Endometrial microvascular endothelial cells (primary cell): ENCODE data around the gene ME3. TPM values are rescaled to one million over a fixed set of nuclear protein-coding genes. Genes with fewer than 3 reads are reported as not detected.

Experiments used
- in situ Hi-C: cut with HindIII; loops from 2 replicates; pipeline ENCODE4 v1.10.0; 2017; ENCODE audit warnings: low sequenced_read_pairs, low pct_unique_long_range_greater_than_20kb; ENCODE audit errors: inconsistent ontology term
- total RNA-seq: library from RNA; depleted of rRNA; stranded (reverse); fragments of >200 nt; gene quantifications from one replicate; pipeline ENCODE4 v1.2.3, GENCODE V29; 2015; ENCODE audit errors: inconsistent ontology term

The ME3 gene
- total RNA-seq, 1 donor from 2014 or later = 44.4 TPM

DNA sequence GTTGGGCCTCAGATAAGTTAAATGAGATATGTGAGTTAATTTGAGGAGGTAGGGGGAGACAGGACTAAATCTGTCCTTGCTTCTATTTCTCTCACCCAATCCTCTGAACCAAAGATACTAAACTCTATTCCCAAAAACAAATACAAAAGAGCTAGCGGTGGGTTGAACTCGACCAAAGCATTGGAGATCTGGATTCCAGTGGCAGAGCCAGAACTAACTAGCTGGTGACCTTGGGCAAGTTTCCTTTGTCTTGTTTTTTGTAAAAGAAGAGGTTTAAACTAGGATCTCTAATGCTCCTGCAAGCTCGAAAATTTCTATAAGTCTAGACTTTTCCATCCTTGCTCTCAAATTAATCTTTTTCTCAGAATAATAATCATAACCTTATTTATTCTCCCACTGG, 1.5 kb downstream of the ME3 start:
- in situ Hi-C loops = no loop called here

DNA sequence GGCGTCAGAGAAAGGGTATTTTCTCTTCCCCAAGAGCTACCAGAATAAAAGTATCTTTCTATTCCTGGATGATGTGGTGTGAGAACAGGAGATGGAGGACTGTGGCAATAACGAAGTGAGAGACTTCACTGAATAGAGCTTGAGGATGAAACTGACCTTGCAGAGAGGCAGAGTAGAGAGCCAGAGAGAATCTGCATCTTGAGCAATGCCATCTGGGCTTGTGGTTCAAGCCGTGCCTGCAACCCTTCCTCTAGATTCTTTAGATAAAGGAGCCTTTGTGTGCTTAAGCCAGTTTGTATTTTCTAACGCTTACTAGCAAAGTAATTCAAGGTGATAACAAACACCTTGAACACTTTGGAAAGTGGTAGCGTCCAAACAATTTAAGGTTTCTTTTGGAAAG, 2.2 kb downstream of the ME3 start:
- in situ Hi-C loops = no loop called here

DNA sequence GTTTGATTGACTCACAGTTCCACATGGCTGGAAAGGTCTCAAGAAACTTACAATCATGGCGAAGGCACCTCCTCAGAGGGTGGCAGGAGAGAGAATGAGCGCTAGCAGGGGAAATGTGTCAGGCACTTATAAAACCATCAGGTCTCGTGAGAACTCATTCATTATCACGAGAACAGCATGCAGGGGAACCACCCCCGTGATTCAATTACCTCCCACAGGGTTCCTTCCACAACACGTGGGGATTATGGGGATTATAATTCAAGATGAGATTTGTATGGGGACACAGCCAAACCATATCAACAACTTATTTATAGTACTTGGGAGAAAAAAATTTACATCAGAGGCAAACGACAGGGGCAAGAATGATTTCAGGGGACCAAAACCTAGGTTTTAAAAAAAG, 3.0 kb downstream of the ME3 start:
- in situ Hi-C loops = no loop called here

DNA sequence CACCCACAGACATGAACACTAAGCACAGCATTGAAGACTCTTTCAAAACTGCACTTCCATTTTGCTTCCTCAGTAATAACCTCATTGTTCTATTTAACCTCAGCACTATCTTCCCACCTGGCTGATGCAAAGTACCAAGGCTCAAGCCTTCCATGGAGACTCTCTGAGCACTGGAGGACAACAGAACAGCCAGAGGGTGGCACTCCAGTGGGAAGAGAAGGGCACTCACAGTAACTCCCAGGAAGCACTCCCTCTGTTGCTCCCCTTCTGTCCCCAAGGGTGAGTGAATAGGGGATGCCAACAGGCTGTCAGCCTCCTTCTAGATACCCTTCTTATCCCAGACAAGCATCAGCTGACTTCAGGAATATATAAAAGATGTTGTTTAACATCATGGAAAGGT, 3.5 kb downstream of the ME3 start:
- in situ Hi-C loops = no loop called here

DNA sequence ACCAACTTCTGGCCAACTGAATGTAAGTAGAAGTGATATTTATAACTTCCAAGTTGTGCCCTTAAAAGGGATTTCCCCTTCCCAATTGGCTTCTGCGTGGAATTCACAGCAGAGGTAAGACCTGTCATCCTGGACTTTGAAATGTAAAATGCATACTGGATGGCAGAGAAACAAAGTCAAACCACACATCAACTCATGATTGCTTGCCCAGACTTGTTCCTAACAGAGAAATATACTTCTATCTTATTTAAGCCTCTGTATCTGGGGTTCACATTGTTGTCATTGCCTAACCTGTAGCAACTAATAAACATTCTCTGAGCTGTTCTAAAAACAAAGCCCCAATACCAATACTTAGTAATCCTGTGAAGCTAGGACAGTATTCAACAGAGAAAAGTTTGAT, 6.2 kb downstream of the ME3 start:
- in situ Hi-C loops = no loop called here

DNA sequence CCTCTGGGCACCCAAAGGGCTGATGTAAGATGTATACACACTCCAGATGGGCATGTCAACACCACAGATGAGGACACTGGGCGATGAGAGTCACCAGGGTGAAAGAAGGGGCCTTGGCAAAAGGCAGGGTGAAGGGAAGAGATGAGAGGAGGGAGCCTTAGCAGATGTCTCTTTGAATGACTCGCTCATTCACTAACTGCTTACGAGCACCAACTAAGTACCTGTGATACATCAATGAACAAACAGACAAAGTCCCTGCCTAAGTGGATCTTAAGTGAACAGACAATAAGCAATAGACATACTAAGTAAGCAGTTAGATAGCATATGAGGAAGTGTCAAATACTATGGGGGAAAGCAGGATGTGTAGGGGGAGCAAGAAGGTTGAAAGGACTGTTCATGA, 7.5 kb downstream of the ME3 start:
- in situ Hi-C loops = no loop called here

DNA sequence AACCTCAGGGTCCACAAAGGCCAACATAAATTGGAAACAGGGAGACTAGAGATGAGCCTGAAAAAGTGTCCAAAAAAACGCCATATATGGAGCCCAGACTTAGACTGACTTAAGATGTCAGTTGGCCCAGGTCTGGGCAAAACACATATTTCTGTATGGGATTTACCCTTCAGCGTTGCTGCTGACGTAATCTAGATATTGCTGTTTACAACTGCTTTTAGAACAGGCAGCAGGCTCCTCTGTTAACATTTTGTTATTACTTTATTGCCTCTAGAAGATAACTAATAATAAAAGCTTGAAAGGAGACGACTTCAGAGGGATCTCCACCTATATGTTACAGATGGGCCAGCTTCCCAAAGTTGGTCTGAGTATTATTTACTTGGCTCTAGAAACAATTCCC, 8.7 kb downstream of the ME3 start:
- in situ Hi-C loops = no loop called here

DNA sequence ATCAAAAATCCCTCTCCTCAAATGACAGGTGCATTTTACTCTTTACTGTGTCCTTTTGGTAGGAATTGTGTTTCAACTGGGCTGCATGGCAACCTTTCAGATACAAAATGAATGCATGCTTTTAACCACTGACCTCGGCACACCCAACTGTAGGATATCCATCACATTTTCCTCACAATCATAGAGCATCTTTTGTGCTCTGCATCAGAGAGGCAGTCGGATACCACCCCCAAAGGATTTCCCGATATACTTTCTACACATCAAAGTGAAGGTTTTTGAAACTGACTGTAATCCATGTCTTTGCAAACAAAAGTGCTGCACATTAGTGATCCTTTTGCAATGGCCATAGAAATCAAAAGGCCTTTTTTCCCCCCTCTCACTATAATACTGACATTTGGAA, 9.1 kb downstream of the ME3 start:
- in situ Hi-C loops = no loop called here

DNA sequence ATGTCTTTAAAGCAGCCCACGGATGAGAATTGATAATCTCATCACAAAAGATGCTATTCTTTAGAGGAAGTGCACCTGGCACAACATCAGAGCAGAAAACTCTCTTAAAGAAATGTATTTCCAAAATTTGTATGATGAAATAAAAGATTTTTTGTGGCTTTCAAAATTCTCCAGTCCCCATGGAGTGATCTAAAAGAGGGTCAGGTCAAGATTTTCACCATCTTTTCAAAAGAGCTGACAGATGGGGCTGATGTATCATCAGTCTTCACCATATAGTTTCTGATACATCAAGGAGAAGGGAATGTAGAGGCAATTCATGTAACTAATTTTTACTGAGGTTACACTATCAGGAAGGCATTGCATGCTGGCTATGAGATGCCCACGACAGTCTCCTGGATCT, 11.7 kb downstream of the ME3 start:
- in situ Hi-C loops = no loop called here

DNA sequence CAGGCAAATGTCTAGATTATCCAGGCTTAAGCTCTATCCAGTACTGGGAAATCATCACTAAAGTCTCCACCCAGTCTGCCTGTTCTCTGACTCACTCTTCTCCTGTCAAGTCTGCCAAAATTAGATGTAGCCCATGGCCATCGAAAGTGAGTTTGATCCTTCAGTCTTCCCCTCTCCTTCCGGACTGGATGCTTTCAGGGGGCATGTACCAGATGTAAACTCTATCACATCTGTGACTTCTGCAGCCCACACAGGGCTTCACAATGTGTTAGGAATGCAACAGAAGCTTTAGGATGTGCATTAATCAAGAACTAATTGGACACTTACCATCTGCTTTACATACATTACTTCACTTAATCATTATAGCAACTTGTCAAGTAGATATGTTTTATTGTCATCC, 12.3 kb downstream of the ME3 start:
- in situ Hi-C loops = no loop called here

DNA sequence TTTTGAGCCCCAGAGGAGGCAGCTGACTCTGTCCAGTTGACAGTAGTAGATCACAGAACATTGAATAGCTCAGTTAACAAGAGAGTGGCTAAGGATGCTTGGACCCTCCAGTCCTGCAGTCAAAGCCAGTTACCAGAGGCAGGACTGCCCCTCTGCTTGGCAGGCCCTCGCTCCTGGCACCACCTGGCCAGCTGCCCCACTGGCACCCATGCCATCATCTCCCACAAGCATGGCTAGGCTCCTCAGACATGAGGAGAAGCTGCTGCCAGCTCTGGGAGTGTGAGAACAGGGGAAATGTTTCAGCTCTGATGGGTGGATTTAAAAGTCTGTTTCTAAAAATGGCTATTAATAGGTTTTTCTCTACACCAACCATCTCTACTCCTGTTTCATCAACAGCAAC, 13.9 kb downstream of the ME3 start:
- in situ Hi-C loops = no loop called here

DNA sequence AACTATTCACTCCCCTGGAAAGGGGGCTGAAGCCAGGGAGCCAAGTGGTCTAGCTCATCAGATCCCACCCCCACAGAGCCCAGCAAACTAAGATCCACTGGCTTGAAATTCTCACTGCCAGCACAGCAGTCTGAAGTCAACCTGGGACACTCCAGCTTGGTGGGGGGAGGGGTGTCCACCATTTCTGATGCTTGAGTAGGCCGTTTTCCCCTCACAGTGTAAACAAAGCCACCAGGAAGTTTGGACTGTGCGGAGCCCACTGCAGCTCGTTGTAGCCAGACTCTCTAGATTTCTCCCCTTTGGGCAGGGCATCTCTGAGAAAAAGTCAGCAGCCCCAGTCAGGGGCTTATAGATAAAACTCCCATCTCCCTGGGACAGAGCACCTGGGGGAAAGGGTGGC, 27.2 kb downstream of the ME3 start:
- in situ Hi-C loops = loop anchor here (25.0 kb wide), 1 partner anchor 142 kb away; no protein-coding TSS in a partner anchor

DNA sequence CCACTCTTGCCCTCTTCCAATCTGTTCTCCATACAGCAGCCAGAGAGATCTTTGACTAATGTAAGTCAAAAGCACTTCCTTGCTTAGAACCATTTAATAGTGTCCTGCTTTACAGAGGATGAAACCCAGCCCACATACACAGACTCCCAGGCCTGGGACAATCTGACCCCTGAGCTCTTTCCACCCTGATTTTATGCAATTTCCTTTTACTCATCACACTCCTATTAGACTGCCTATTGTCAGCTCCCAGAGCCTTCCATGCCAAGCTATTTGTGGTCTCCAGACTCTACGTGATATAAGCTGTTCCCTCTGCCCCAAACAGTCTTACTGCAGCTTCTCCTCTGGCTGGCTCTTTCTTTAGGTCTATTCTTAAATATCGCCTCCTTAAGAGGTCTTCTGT, 28.1 kb downstream of the ME3 start:
- in situ Hi-C loops = loop anchor here (25.0 kb wide), 1 partner anchor 143 kb away; no protein-coding TSS in a partner anchor

DNA sequence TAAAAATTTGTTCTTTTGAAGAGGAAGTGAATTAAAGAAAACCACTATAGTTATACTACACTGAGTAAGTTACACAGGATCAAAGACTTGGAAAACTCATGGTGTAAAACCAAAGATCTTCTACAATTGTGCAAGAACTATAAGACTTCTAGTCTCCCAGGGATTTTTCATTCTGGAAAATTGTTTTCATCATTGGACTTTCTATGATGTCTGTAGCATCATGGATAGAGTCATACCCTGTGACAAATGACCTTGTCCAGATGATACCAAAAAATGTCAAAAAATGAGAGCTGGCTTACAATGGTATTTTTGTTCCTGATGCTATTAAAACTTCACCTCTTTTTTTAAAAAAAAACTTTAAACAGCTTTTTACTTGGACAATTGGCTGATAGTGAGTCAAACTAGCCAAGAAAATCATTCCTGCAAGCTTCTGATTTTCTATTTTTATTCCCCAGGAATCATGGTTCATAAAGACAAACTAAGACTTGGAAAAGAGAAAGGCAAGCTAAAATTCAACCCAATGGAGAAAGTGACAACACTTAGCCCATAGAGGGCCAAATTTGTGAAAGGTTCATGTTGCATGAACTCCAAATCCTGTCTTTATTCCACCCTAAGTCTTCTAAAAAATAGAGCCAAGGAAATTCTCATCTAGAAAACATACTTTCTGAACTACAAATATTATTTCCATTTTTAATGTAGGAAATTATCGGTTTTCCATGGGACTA, 30.7 kb downstream of the ME3 start:
- in situ Hi-C loops = loop anchor here (25.0 kb wide), 1 partner anchor 146 kb away; no protein-coding TSS in a partner anchor

DNA sequence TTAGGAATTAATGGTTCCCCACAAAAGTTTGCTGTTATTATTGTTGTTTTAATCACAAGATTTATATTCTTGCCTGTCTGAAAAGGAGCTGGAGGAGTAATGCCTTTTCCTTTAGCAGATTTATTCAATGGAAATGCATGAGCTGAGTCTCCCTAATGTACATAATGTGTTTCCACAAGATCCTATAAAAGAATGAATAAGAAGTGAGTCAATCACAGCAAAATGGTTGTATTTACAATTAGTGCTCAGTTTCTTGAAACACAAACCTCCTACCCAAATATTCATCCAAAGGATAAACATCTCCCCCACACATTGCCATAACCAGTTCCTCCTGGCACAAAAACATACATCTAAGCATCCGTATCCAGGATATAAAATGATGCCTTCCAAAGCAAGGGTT, 33.3 kb downstream of the ME3 start:
- in situ Hi-C loops = loop anchor here (25.0 kb wide), 1 partner anchor 148 kb away; no protein-coding TSS in a partner anchor

DNA sequence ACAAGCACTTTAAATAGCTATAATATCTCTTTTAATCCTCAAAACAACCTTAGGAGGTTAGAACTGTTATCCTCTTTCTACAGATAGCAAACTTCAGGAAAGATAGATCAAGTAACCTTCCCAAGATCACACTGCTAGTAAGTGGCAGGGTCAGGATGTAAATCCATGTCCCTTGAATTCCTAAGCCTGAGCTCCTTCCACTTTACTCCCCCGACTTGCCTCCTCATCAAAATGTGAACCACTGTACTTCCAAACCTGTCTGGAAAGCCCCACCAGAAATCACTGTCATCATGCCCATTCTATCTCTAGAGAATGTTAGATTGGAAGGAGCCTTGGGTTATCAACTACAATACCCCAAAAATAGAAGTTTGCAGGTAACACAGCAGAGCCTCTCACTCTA, 33.7 kb downstream of the ME3 start:
- in situ Hi-C loops = loop anchor here (25.0 kb wide), 1 partner anchor 149 kb away; no protein-coding TSS in a partner anchor

DNA sequence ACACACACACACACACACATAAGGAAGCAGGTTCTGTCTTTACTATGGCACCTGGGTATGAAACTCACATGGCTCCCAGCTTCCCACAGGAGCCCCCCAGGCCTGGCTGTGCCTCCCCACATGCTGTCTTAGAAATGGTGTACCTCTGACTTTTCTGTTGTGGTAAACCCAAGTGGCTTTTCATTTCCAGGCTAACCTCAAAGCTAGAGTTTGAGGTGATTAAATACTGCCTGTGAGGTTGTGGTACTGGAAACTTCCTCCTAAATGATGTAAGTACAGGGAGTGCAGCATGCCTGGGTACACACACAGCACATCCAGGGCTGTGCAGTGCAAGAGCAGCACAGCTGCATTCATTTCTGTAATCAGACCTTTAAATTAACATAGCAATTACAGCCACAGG, 34.4 kb downstream of the ME3 start:
- in situ Hi-C loops = loop anchor here (25.0 kb wide), 1 partner anchor 149 kb away; no protein-coding TSS in a partner anchor

DNA sequence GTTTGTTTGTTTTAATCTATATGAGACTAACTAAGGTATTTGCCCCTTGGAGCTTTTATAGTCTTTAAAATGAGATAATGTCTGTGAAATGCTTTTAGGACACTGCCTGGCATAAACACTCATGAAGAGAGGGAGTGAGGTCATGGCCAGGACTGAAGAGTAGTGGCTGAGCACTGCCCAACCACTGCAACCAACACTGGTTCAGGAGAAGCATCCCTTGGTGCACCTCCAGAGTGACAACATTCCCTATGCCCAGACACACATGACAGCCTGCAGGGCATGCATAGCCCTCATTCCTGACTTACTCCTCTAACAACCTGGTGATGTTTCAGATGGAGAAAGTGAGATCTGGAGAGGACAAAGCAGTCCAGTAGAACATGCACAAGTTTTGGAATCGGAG, 36.1 kb downstream of the ME3 start:
- in situ Hi-C loops = loop anchor here (25.0 kb wide), 1 partner anchor 151 kb away; no protein-coding TSS in a partner anchor

DNA sequence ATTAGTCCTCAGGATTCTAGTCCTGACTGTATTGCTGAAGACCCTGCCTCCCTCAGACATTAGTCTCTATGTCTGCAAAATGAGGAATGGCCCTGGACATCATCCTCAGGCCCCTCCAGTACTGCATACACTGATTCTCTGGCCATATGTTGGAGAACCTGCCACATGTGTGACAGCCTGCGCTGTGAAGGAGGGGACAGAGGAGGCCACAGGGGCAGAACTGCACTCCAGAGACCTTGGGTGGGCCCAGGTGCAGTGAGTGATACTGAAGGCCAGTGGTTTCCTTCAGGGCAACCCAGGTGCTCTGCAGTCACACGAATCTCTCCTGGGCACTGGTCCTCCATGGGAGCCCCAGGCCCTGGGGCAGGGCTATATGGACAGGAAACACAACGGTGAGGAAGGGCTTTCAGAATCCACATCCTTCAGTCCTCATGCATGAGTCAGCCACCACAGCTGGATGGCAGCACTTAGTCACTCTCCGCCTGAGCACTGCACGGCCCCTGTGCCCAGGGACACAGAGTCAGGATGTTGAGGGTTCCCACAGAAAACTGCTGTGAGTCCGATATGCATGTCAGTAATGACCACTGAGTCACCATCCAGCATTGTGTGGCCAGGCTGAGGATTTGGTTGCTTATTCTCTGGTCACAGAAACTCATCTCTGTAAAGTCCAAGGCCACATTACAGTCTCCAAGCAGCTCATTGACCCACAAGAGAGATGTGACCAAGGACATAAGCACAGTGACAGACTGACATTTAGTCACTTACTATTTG, 39.7 kb downstream of the ME3 start:
- in situ Hi-C loops = loop anchor here (25.0 kb wide), 1 partner anchor 155 kb away; no protein-coding TSS in a partner anchor
